Measurements from ENCODE around the gene TBL1X.
A peak's percentile ranks its signal among the peaks of the same experiment; 100 is the strongest.

The TBL1X gene

GRCh38 chrX:9707306-9708033, 242.6 kb downstream of the TBL1X start:
- DNase-seq (ENCODE audit: low read depth in 2 of 2), result no peak

GRCh38 chrX:9708086-9708485, 243.2 kb downstream of the TBL1X start:
- no peak for DNase-seq (ENCODE audit: low read depth in 2 of 2)

DNA sequence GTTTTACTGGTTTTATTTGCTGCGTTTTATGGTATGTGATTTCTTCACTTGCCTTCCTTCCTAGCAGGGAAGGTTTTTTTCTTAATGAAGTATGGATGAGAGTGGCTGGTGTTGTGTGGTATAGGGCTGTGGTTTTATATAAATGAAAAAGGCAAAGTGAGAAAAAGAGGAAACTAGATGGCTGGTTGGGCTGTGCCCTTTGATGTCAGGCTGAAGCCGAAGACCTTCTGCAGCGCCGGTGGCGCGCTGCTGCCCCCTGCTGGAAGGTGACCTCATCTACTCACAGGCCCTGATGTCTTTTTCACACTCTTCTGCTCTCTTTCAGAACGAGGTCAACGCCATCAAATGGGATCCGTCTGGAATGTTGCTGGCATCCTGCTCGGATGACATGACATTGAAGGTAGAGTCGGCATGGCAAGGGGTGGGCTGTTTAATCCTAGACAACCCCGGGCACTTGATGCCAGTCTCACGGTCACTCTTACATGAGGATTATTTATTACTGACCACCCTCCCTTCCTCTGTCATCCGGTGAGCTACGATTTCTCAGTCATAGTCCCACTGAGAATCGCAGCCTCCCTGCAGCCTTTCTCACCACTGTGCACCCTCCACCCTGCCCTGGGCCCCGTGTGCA, 244.2 kb downstream of the TBL1X start:
- peak; percentile 39 to 54 for DNase-seq (ENCODE audit: low read depth in 2 of 2)

DNA sequence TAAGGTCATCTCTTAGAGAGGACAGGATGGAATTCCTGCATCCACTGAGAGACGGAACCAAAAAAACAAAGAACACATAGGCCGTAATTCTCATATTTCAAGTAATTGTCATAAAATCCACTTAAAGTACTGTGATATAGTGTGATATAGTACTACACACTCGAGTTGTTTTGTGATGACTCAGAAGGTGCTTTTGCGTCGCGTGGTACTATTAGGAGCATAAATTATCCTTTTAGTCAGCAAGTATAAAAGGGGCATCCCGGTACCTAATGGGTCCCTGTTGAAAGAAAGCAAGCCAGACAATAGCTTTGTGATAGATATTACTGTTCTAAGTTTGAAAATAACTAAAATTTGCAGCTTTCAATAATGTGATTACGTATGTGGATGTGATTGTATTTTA, 245.5 kb downstream of the TBL1X start:
- no peak for DNase-seq (ENCODE audit: low read depth in 2 of 2)

DNA sequence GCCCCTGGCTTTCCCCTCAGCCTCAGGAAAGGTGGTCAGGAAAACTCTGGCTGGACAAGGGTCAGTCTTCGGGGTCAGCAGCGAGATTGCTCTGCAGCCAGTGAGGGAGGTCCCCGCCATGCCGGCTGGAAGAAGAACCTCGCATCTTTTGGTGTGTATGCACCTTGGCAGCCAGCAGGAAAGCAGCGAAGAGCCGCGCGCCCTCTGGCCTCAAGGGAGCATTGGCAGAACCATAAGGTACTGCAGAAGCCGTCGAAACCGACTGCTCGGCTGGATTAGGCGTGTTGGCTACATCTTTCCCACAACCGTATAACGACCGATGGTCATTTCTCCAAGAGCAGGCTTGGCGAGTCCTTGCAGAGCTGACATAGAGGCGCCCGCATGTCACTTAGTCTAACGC, 252.5 kb downstream of the TBL1X start:
- DNase-seq (ENCODE audit: low read depth in 2 of 2), result no peak

GRCh38 chrX:9724711-9725110, 259.9 kb downstream of the TBL1X start:
- no peak for DNase-seq (ENCODE audit: low read depth in 2 of 2)

- DNase-seq (ENCODE audit: low read depth in 2 of 2), result no peak
These were observed 263.4 kb downstream of the TBL1X start for GRCh38 chrX:9728261-9728660.

DNA sequence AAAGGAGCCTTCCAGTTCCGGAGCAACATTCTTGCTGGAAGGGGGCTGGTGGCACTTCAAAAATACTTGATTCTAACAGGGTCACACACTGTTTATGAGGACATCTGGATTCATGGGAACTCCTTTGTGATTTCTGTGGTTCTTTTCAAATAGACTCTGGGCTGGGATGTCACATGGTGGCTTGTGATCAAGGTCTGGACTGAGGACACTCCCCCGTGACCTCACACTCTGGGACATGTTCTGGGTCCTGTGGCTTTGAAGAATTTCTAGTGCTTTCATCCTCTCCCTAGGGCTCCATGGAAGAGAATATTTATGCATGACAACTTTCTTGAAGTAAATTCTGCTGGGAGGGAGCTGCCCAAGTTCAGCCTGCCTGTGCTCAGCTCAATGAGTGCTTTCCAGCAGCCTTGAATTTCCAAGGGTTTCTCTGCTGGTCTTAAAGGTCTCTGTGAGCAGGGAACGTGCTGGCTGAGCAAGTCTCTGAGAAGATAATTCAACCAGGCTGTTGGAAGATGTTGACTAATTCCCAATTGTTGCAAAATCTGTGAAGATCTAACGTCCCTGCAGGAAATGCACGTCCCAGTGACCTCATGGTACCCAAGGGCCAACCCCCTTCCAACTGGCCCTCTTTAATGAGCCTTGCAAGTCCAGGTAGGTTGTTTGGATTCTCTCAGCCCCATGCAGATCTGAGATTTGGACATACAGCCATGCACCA, 264.5 kb downstream of the TBL1X start:
- DNase-seq (ENCODE audit: low read depth in 2 of 2), result no peak

DNA sequence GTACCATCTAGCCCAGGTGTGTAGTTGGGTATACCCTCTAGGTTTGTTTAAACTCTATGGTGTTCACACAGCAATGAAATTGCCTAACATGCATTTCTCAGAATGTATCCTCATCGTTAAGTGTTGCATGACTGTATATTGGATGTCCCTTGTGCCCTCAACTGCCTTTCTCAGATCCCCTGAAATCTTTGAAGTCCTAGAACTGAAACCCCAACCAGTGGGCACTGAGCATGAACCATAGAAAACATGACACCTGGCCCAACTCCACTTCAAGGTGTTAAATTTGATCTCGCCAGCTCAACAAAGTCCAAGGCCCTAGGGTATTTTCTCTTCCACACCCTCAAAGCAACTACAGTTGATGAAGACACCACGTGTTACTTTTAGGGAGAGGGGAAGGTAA, 265.2 kb downstream of the TBL1X start:
- DNase-seq (ENCODE audit: low read depth in 2 of 2), result no peak

DNA sequence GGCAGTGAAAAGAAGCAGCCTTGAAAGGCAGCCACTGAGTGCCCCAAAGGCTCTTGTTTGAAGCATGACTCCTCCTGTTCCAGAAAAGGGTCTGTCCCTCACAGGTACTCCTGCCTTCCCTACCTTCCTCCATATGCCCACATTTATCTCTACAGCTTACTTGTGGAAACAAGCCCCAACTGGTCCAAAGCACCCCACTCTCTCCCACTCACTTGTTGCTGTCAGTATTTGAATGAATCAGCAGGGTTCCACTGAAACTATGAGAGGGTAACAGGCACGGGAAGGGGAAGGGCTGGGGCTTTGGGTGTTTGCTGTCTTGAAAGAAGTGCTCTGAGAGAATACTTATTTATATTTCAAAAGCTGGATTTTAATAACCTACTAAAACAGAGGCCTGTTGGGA, 265.9 kb downstream of the TBL1X start:
- no peak for DNase-seq (ENCODE audit: low read depth in 2 of 2)

- DNase-seq (ENCODE audit: low read depth in 2 of 2), result no peak
These were observed 272.5 kb downstream of the TBL1X start for GRCh38 chrX:9737363-9737762.

GRCh38 chrX:9738151-9738550, 273.3 kb downstream of the TBL1X start:
- no peak for DNase-seq (ENCODE audit: low read depth in 2 of 2)

GRCh38 chrX:9739130-9739529, 274.3 kb downstream of the TBL1X start:
- no peak for DNase-seq (ENCODE audit: low read depth in 2 of 2)

GRCh38 chrX:9745417-9746115, 280.7 kb downstream of the TBL1X start:
- no peak for DNase-seq (ENCODE audit: low read depth in 2 of 2)

DNA sequence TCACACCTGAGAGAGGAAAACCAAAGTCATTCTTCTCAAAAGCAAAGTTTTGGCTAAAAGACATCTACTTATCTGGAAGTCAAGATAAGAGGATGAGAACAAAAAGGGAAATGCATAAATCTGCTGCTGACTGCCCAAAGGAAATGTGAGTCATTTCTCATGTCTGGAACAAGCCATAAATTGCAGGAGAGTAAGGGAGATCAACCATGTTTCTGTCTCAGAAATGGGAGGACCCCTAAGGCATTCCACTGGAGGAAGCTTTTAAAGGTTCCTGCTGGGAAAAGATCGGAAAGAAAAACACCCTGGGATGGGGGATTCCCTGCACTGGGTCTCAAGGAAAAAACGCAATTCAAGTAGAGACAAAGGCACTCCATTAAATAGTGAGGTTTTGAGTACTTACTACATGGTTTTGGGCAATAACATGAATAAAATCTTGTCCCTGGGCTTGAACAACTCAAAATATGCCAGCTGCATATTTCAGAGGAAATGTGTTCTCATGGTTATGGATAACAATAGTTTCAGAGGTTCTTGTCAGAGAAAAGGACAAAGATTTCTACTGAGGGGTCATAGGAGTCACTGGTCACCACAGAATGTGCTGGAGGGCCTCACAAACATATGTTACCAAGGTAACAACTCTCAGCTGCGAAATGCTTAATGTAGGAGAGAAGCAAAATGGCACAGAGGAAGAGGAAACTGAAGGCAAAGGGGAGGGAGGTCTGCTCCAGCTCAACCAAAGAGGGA, 281.5 kb downstream of the TBL1X start:
- DNase-seq (ENCODE audit: low read depth in 2 of 2), result no peak

DNA sequence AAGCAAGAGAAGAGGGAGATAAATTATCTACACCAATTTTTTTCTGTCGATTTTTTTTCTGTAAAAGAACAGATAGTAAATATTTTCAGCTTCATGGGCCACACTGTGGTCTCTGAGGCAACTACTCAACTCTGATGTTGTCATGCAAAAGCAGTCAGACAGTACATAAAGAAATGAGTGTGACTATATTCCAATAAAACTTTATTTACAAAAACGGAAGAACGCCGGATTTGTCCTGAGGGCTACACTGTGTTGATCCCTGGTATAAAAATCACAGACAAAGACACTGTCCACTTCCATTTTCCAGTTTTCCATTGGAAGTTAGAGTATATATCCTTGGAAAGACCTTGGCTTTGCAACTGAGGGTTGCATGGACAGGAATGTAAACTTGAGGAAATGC, 282.8 kb downstream of the TBL1X start:
- DNase-seq (ENCODE audit: low read depth in 2 of 2), result no peak

DNA sequence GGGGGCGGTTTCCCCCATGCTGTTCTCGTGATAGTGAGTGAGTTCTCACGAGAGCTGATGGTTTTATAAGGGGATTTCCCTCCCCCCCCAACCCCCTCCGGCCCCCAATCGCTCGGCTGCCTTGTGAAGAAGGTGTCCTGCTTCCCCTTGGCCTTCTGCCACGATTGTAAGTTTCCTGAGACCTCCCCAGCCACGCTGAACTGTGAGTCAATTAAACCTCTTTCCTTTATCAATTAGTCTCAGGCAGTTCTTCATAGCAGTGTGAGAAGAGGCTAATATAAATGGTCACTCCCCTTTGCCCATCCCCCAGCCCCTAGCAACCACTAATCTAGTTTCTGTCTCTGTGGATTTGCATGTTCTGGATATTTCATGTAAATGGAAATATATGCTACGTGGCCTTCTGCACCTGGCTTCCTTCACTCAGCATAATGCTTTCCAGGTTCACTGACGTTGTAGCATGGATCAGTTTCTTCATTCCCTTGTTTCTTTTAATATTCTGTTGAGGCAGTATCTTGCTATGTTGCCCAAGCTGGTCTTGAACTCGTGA, 284.4 kb downstream of the TBL1X start:
- DNase-seq (ENCODE audit: low read depth in 2 of 2), result no peak

DNA sequence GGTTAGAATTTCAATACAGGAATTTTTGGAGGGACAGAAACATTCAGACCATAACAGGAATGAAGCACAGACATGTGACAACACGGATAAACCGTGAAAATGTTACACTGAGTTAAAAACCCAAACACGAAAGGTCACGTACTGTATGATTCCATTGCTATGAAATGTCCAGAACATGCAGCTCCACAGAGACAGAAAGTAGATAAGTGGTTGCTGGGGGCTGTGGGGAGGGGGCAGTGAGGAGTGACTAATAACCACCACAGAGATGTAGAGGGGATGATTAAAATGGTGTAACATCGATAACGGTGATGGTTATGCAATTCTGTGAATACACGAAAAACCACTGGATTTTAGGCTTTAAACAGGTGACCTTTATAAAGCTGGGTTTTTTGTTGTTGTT, 292.5 kb downstream of the TBL1X start:
- DNase-seq (ENCODE audit: low read depth in 2 of 2), result no peak

GRCh38 chrX:9758021-9758638, 293.3 kb downstream of the TBL1X start:
- DNase-seq (ENCODE audit: low read depth in 2 of 2), result no peak

GRCh38 chrX:9759337-9759736, 294.5 kb downstream of the TBL1X start:
- no peak for DNase-seq (ENCODE audit: low read depth in 2 of 2)
